GM12891 (cell line): ENCODE results near the gene PYGM.

Experiments
- PAX5 ChIP-seq: IDR thresholded peaks from 2 replicates; pipeline ENCODE4 v1.6.1; 2011; ENCODE audit warnings: low read length, moderate library complexity, mild to moderate bottlenecking; ENCODE audit not compliant: insufficient read depth, severe bottlenecking
- POLR2A ChIP-seq: IDR thresholded peaks from 2 replicates; pipeline ENCODE4 v1.6.1; 2011; ENCODE audit warnings: low read depth, low read length, control low read depth
- POLR2AphosphoS5 ChIP-seq: IDR thresholded peaks from 2 replicates; pipeline ENCODE4 v1.6.1; 2011; ENCODE audit warnings: low read depth, low read length, control low read depth
- SPI1 ChIP-seq: IDR thresholded peaks from 2 replicates; pipeline ENCODE4 v1.6.1; 2011; ENCODE audit warnings: low read depth, low read length, control low read depth
- TAF1 ChIP-seq: IDR thresholded peaks from 2 replicates; pipeline ENCODE4 v1.6.1; 2011; ENCODE audit warnings: low read depth, low read length, control low read depth

GRCh38 chr11:64705501-64705900 lies 54.3 kb downstream of the PYGM start:
- TF ChIP-seq POLR2A (no peak), SPI1 (no peak), POLR2AphosphoS5 (no peak), TAF1 (no peak), PAX5 (no peak)
